Urothelium cell line (cell line): ENCODE measurements around the gene GSTA2.
"Not testable (repeated sequence)": the region's sequence is repeated elsewhere in the genome, so short reads cannot be mapped to it uniquely, and the experiment has no call there.

Source experiments
- DNase-seq: peaks from one replicate; pipeline ENCODE4 v3.0.0; 2011; ENCODE audit warnings: low spot score, mixed read lengths
- FAIRE-seq: peaks from 2 replicates; lab custom pipeline; 2011; peaks lifted over from hg19 to GRCh38; lab: Jason Lieb, UNC

The GSTA2 gene

GRCh38 chr6:52727908-52728307 lies 35.4 kb downstream of the GSTA2 start:
- DNase-seq, result no peak
- FAIRE-seq, result no peak

GRCh38 chr6:52726741-52727535 lies 36.3 kb downstream of the GSTA2 start:
- DNase-seq, result no peak
- FAIRE-seq, result no peak

- no peak for FAIRE-seq
These were observed 37.1 kb downstream of the GSTA2 start for GRCh38 chr6:52726193-52726542.

GRCh38 chr6:52725535-52726192 lies 37.6 kb downstream of the GSTA2 start:
- no peak for FAIRE-seq
- DNase-seq, result no peak

More at GRCh38 chr6:52726193-52726542, 37.1 kb downstream of the GSTA2 start:
- DNase-seq, result no peak

GRCh38 chr6:52725143-52725534 lies 38.1 kb downstream of the GSTA2 start:
- FAIRE-seq, result no peak
- DNase-seq, result no peak

GRCh38 chr6:52724406-52725121 lies 38.7 kb downstream of the GSTA2 start:
- no peak for FAIRE-seq
- DNase-seq, result peak; percentile 86

GRCh38 chr6:52724042-52724405 lies 39.3 kb downstream of the GSTA2 start:
- DNase-seq (no peak), FAIRE-seq (no peak)

GRCh38 chr6:52720321-52720720 lies 43.0 kb downstream of the GSTA2 start:
- FAIRE-seq (no peak), DNase-seq (no peak)

GRCh38 chr6:52718550-52718949 lies 44.7 kb downstream of the GSTA2 start:
- FAIRE-seq (no peak), DNase-seq (no peak)

- not testable (repeated sequence) for DNase-seq, FAIRE-seq
These were observed 48.5 kb downstream of the GSTA2 start for GRCh38 chr6:52714761-52715160.

- FAIRE-seq (peak; percentile 73), DNase-seq (no peak)
These were observed 51.1 kb downstream of the GSTA2 start for GRCh38 chr6:52712136-52712535.

GRCh38 chr6:52707963-52708680 lies 55.2 kb downstream of the GSTA2 start:
- DNase-seq (no peak), FAIRE-seq (no peak)

GRCh38 chr6:52706001-52706400 lies 57.3 kb downstream of the GSTA2 start:
- DNase-seq (no peak), FAIRE-seq (no peak)

- not testable (repeated sequence) for FAIRE-seq, DNase-seq
These were observed 58.3 kb downstream of the GSTA2 start for GRCh38 chr6:52704781-52705502.

GRCh38 chr6:52704060-52704459 lies 59.2 kb downstream of the GSTA2 start:
- DNase-seq (no peak), FAIRE-seq (no peak)
